IPS DF 19.7 (cell line): ENCODE data around the gene BAX.

ENCODE experiments used
- DNase-seq: peaks from one replicate; pipeline ENCODE4 v3.0.0-alpha.2; 2013; ENCODE audit warnings: low read depth, low spot score

The BAX gene

DNA sequence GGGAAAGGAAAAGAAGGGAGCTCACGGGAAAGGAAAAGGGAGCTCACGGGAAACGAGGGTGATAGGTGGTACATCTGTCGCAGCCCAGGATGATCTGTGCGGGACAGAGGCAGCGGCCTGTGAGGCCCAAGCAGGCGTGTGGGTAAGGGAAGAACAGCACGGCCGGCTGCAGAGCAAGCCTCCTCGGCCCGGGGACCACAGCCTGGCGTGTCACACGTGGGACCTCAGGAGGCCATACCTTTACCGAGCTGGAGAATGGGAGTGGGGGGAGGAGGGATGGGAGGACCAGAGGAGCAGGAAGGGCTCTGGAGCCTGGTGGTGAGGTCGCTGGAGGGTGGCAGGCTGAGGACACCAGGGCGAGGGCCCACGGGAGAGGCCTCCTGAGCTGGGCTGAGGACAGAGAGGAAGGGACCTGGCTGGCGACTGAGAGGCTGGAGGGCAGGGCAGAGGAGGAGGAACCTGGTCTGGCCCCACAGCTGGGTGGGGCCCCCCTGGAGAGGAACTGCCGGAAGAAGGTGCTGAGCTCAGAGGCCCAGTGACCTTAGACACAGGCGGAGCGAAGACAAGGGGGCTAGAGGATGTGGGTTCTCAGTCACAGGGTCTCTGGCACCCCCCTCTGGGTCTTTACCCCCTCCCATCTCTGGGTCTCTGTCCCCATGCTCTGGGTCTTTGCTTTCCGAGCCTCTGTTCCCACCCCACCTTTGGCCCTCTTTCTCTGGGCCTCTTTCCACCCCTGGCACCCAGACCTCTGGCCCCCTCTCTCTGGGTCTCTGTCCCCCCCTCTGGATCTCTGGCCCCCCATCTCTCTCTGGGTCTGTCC, 7.6 kb downstream of the BAX start:
- no peak for DNase-seq

GRCh38 chr19:48962849-48963165, 8.1 kb downstream of the BAX start:
- no peak for DNase-seq

- DNase-seq = no peak
Measured at GRCh38 chr19:48963371-48964204, 8.9 kb downstream of the BAX start.

DNA sequence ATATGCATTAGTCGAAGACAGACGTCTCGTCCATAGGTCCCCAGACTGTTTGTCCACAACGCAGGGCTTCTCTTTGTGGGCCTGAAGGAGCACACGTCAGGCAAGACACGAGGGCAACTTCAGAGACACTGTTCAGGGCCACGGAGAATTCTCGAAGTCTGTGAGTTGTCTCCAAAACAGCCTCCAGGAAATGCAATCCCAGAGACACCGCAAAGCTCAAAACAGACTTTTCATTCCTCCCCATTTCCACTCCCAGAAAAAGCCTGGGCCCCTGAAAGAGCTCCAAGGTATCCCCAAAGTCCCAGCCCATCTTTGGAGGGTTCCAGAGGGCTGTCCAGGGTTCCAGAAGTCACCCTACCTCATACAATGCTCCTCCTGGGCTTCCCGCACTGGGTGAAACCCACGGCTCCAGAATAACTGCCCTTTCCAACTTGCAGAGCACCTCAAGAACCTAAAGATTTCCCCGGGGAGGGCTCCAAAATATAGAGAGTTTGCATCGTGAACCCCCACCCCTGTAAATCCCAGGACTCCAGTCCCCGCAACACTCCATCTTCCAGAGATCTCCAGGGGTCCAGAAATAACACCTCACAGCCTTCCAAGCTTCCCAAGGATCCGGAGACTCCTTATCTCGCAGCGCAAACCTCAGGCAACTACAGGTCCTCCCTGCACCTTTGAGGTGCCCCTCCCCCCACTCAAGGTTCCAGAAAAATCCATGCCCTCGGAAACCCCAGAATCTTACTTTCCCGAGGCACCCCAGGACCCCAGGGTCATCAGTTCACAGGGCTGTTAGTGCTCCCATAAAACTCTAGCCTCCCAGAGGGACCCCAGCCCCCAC, 9.7 kb downstream of the BAX start:
- DNase-seq = no peak

- no peak for DNase-seq
Measured at GRCh38 chr19:48965040-48965805, 10.5 kb downstream of the BAX start, which contains the start of gene FTL. Gene FTL, plus strand, starts transcription at chr19:48965309. Its CDS starts 199 bp downstream, at chr19:48965508.

GRCh38 chr19:48965806-48966540, 11.3 kb downstream of the BAX start:
- no peak for DNase-seq

DNA sequence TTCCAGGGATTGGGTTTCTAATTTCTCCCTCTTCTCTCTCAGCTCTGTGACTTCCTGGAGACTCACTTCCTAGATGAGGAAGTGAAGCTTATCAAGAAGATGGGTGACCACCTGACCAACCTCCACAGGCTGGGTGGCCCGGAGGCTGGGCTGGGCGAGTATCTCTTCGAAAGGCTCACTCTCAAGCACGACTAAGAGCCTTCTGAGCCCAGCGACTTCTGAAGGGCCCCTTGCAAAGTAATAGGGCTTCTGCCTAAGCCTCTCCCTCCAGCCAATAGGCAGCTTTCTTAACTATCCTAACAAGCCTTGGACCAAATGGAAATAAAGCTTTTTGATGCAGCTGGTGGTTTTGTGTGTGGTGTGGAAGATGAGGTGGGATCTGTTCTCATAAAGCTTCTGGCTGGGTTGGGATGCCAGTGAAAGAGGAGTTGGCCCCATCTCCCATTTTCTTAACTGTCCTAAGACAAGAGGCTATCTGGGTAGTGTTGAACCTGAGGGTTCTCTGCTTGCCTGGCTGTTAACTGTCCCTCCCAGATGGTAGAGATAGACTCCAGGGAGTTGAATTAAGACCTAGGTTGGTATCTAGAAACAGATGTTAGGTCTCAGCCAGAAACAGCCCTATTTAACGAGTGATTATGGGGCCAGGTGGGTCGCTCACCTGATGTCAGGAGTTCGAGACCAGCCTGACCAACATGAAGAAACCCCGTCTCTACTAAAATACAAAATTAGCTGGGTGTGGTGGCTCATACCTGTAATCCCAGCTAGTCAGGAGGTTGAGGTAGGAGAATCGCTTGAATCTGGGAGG, 12.1 kb downstream of the BAX start:
- no peak for DNase-seq

DNA sequence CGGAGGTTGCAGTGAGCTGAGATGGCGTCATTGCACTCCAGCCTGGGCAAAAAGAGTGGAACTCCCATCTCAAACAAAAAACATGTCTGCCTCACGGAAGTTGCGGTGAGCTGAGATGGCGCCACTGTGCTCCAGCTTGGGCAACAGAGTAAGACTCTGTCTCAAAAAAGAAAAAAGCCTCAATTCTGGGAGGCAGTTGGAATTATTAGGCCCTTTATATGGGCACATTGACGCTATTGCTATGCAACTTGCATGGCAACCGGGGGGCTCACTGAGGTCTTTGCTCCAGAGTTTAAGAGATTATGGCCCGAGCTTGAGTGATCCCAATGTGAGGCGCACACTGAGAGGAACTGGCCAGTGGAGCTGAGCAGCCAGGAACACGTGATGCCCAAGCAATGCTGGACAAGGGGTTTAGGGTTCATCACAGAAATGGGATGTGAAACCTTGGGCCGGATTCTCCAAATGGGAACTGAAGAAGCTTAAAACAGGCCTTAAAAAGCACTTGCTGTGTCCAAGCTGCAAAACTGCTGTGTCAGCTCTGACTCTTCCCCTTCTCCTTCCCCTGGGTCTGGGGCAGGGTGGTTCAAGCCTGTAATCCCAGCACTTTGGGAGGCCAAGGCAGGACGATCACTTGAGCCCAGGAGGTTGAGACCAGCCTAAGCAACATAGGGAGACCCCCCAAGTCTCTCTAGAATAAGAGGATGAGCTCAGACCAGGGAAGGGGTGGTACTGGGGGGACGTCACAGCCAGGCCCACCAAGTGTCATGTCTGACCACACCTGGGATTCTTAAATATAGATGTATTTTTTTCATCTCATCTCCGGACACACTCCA, 12.9 kb downstream of the BAX start:
- DNase-seq = no peak

GRCh38 chr19:48968179-48968661, 13.5 kb downstream of the BAX start:
- DNase-seq = no peak

GRCh38 chr19:48968813-48969218, 14.1 kb downstream of the BAX start:
- no peak for DNase-seq

DNA sequence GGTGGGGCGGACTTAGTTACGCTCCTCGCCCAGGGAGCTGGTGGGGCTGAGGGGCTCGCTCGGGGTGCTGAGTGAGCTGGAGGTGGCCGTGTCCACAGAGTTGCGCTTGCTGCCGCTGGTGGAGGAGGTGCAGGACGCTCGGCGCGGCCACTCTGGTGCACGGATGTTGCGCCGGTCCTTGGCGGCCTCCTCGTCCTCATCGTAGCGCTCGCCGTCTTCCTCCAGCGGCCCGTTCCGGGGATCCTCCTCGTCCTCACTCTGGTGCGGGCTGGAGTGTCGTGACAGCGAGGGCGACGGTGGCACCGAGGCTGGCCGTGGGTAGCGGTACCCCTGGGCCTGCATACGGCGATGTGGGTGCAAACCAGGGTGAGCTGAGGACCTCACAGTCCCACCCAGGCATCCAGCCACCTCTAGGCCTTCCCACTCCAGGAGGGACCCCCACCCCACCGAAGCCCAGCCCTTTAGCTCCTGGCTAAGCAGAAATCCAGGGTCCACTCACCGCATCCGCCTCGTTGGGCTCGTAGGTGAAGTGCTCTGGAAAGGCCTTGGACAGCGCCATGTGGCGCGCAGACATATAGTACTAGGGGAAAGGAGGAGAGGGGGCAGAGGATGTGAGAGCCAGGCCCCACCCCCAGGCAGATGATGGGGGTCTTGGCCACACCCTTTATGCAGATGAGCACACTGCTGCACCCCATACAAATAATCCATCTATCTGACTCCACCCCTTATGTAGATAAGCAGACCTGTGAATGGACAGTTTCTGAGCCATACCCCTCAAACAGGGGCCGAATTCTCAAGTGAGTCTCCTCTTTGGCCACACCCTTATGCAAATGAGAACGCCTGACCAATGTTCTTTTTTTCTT, 14.8 kb downstream of the BAX start:
- DNase-seq = no peak

DNA sequence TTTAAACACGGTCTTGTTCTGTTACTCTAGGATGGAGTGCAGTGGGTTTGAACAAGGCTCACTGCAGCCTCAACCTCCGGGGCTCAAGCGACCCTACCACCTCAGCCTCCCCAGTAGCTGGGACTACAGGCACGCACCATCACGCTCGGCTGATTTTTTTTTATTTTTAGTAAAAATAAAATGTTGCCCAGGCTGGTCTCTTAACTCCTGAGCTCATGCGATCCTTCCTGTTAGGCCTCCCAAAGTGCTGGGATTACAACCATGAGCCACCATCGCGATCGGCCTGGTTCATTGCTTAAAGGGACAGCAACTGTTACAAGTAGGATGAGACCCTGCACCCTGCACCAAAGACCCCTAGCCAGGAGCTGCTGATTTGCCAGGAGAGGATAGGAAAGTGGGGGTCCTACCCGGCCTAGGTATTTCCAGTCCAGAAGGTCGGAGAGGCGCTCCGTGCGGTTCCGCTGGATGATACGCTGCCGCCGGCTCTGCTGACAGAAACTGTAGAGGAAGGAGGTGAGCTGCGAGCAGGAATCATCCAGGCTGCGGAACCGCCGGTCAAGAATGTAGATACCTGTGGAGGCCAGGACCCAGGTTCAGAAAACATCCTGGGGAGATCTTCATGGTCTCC, 15.6 kb downstream of the BAX start:
- DNase-seq = no peak

DNA sequence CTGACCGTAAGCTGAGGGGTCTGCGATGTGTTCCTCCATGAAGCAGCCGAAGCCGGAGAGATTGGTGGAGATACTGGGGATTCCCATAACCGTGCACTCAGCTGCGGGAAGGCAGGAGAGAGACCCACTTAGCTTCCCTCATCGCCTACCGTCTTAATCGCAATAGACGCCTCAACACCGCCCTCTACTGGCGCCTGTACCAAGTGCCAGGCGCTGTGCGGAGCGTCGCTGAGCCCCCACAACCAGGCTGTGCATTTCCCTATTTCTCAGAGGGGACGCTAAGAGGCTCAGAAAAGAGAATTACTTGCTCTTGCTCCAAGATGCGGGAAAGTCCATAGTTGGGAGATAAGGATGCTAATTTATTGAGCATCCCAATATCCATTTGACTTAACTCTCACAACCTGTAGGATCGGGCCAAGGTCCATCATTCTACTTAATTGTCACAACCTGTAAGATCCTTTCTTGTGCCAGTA, 16.3 kb downstream of the BAX start:
- no peak for DNase-seq

DNA sequence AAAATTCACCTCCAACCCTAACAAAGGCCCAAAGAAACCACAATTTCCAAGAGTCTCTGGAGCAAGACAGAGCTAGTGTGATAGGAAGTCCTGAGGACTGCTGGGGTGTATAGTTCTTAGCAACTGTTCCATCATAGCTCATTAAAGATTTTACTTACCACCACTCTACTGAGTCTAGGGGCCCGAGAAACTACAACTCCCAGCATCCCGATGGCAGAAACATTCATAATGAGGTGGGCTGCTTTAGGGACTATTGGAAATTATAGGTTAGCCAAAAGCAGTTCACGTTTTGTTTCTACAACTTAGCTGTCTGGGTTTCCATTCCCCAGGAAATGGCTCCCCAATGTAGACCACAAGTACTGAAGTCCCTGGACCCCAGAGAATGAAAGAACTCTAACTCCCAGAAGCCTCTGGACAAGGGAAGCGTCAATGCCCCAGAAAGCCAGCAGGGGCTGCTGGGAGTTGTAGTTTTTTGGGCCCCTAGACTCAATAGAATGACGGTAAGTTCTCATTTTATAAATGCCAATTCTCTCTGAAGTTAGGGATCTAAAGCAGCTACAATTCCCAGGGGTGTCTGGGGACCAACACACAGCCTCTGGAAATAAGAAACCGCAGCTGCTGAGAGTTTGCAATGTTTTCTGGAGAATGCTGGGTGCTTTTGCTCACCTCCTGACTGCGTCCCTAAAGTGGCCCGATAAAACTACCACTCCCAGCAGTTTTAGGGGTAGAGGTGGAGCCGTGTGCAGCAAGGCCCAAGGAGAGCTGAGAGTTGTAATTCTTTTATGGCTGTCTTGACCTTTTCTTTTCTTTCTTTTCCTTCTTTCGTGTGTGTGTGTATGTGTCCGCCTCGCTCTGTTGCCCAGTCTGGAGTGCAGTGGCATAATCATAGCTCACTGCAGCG, 21.5 kb downstream of the BAX start:
- no peak for DNase-seq

DNA sequence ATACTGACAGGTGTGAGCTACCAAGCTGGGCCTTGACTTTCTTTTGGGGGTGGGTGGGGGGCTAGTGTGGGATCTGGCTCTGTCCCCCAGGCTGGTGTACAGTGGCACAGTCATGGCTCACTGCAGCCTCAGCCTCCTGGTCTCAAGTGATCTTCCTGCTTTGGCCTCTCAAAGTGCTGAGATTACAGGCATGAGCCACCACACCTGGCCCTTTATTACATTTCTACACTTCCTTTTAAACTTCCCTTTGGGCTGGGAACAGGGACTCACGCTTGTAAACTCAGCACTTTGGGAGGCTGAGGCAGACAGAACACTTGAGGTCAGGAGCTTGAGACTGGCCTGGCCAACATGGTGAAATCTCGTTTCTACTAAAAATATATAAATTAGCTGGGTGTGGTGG, 22.4 kb downstream of the BAX start:
- no peak for DNase-seq

- DNase-seq = no peak
Measured at GRCh38 chr19:48982280-48982679, 27.6 kb downstream of the BAX start.
